ENCODE measurements around the gene RGS4. TPM values are rescaled to one million over a fixed set of nuclear protein-coding genes. Genes with fewer than 3 reads are reported as not detected.

Gene RGS4
- total RNA-seq, 1 experiment from 2014 or later: 49.7 TPM

GRCh38 chr1:163102590-163102989, 33.4 kb downstream of the RGS4 start:
- no peak for DNase-seq (ENCODE audit: low spot score)

DNA sequence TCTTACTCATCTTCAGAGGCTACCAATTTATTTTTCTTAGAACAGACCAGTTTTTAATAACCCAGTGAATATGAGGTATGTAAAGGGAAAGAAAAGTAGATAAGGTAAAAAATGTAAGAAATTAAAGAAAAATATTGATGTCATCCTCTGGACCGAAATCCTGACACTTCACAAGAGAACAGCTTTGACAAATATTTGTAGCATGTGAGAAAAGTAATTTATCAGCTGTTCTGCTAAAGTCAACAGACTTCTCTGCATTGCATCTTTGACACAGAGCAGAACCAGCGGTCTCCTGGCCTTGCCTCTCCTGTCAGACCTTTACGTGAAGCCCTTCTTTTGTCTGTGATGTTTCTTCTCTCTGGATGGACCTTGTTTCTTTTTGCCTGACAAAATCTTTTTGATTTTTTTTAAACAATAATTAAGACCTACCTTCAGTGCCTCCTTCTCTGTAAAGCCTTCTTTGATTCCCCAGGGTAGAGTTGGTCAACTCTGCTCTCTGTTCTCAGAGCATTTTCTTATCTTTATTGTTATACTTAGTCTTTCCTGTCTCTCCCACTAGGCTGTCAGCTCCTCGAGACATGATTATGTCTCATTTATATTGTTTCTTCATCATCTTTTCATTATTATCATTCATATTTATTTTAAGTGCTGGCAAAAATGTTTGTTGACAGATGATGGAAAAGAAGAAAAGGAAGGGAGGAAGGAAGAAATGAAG, 35.4 kb downstream of the RGS4 start:
- no peak for DNase-seq (ENCODE audit: low spot score)

- DNase-seq (ENCODE audit: low spot score): no peak
Observed at GRCh38 chr1:163106364-163106987, 37.3 kb downstream of the RGS4 start.

DNA sequence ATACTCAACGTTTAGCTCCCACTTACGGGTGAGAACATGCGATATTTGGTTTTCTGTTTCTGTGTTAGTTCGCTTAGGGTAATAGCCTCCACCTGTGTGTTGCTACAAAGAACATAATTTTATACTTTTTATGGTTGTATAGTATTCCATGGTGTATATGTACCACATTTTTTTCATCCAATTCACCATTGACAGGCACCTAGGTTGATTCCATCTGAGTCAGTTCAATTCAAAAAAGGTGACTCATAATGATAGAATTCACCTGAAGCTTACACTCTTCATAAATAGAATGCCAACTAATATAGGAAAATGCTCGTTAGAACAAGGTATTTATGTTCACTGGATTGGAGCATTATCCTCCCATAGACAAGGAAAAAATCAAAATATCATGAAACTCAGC, 38.5 kb downstream of the RGS4 start:
- DNase-seq (ENCODE audit: low spot score): no peak

- no peak for DNase-seq (ENCODE audit: low spot score)
Observed at GRCh38 chr1:163115887-163116286, 46.7 kb downstream of the RGS4 start.

DNA sequence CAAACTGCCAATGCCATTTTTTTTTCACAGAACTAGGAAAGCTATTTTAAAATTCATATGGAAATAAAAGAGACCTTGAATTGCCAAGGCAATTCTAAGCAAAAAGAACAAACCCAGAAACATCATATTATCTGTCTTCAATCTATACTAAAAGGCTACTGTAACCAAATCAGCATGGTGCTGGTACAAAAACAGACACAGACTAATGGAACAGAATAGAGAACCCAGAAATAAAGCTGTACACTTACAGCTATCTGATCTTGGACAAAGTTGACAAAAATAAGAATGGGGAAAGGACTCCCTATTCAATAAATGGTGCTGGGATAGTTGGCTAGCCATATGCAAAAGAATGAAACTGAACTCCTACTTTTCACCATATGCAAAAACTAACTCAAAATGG, 50.5 kb downstream of the RGS4 start:
- DNase-seq (ENCODE audit: low spot score): no peak

DNA sequence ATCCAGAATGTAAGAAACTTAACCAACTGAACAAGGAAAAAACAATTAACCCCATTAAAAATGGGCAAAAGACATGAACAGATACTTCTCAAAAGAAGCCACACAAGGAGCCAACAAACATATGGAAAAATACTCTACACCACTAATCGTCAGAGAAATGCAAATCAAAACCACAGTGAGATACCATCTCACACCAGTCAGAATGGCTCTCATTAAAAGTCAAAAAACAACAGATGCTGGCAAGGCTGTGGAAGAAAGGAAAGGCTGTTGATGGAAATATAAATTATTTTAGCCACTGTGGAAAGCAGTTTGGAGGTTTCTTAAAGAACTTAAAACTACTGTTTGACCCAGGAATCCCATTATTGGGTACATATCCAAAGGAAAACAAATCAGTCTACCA, 51.2 kb downstream of the RGS4 start:
- no peak for DNase-seq (ENCODE audit: low spot score)

DNA sequence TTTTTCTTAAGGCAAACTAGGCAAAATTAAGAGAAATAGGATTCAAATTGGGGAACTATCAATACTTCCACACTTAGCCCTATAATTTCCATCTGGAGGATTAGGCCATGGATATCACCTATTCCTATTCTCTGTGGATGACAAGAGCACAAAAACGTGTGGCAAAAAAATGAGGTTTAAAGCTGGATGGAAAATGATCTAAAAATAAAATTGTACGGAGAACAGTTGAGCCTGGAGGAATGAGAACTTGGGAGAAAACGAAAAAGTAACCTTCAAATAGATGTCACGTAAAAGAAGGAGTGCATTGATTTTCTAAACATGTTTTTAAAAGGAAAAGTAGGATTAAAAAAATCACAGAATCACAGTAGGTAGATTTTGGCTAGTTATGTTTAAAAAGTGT, 55.7 kb downstream of the RGS4 start:
- DNase-seq (ENCODE audit: low spot score): no peak

Other genes starting within 250 kb of the RGS4 start
- gene CCDC190, start 208.2 kb upstream of the RGS4 start, total RNA-seq (2014; rRNA removed; shearing (Covaris generic)): not detected in 2 replicates
- gene RGS5, start 133.6 kb downstream of the RGS4 start, total RNA-seq (2014; rRNA removed; shearing (Covaris generic)): 22.5 and 29.6 TPM in 2 replicates